GM19455 (cell line): ENCODE data around the gene CHD6.

Experiments used
- ATAC-seq: cut with Tn5 transposase; IDR thresholded peaks from one replicate; pipeline ENCODE4 v1.9.1; 2021; ENCODE audit not compliant: unreplicated experiment

Gene CHD6

DNA sequence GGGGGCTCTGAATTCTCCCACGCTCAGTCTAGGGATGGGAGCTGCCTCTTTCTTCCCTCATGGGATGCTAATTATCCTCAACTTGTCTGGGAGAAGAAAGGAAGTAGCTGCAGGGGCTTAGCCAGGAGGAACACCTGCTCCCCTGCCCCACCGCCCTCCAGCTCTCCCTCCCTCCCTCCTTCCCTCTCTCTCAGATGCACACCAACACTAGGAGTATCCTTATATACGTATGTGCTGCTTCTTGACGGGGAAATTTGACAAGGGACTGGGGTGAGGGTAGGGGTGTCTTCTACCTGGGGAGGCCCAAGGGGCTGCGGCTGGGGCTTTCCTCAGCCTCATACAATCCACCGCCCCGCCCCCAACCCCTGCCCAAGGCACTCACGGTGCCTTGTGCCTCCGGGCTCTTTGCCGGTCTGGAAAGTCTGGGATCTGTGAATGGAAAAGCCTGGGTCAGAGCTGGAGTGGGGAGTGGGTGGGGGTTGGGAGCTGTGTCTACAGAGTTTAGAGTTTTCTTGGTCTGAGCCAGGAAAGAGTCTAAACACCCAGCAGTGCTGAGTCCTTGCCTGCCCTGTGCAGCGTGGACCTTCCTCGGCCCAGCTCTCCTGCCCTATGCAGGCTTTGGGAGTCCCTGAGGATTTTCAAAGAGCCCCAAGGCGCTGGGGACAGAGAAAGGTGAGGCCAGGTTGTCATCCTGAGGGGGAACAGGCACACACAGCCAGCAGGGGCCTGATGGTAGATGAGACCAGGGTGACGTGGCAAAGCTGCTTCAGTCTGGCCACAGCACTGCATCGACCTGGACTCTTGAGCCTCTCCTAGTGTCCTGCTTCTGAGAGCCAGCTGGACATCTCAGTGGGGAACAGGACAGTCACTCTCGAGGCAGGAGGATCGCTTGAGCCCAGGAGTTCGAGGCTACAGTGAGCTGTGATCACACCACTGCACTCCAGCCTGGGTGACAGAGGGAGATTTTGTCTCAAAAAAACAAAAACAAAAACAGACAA is 222.2 kb downstream of the CHD6 start:
- no peak for ATAC-seq

DNA sequence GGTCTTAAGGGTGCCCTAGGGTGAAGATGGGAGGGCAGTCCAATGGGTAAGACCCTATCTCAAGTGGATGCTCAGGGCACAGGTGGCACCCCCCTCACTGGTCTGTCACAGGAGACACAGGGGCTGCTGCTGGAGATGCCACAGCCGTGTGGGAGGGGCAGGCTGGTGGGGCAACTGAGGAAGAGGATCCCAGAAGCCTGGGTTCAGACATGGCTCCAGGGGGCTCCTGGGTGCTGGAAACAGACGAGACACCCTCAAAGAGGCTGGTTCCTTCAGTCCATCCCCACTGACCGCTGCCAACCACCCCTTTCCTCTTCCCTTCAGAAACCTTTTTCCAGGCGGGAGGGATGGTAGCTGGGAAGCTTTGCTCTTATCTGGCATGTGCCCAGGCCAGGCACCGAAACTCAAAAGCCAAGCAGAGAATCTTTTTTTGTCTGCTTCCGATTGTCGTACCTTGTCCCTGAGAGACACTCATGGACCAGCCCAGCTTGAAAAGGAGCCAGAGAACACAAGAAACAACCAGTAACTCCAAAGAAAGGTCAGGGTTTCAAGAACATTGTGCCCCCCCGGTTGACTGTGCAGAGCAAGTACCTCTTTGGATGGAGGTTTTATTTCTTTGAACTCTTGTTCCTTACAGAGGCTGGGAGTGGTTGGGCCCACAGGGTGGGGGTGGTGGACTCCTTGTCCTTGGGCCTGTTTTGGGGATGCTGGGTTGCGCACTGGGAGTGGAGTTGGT is 223.1 kb downstream of the CHD6 start:
- ATAC-seq: no peak

GRCh38 chr20:41394081-41394480 is 224.1 kb downstream of the CHD6 start:
- ATAC-seq: no peak

DNA sequence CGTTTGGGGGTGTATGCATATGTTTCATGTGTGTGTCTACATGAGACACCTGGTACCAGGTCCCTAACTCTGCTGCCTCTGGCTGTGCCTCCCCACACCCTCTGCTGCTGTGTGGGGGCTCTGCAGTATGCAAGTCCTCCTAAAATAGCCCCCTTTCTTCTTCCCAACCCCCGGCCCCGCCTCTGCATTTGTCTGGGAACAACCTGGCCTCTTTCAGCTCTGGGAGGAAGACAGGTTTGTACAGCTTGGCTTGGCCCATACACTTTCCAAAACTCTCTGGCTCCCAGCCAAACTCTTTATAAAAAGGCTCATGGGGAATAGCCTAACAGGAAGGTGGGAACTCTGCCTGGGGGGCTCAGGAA is 224.5 kb downstream of the CHD6 start:
- ATAC-seq: no peak

DNA sequence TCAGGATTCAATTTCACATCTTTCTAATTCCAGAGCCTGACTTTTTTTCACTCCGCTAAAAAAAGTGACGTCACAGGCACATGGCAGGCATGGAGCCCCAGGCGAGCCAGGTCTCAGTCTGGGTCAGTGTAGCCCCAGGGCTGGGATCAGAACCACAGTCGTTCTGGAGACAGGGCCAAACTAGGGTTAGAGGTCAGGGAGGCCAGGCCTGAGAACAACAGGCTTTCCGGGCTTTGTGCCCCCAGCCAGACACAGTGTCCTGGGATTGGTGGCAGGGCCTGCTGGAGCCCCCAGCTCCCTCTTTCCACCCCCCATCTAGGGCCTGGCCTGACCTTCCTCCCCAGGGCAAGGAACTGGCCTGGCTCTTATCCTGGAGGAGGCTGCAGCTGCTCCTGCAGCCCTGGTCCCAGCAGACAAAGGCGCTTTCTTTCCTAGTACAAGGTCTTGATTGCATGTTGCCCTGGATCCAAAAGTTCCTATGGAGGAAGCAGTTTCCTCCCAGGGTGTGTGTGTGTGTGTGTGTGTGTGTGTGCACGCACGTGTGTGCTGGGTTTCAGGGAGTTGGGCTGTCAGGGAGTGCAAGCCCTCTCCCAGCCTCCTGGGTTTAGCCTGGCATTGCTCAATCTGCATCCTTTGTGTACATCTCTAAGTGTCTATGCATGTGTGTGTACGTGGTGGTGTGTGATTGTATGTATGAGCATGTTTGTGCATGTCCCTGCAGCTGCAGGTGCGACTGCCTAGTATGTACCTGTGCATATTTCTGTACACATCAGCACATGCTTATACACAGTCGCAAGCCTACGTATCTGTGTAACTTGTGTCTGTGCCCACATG is 225.1 kb downstream of the CHD6 start:
- ATAC-seq: no peak

GRCh38 chr20:41392295-41392694 is 225.9 kb downstream of the CHD6 start:
- no peak for ATAC-seq

DNA sequence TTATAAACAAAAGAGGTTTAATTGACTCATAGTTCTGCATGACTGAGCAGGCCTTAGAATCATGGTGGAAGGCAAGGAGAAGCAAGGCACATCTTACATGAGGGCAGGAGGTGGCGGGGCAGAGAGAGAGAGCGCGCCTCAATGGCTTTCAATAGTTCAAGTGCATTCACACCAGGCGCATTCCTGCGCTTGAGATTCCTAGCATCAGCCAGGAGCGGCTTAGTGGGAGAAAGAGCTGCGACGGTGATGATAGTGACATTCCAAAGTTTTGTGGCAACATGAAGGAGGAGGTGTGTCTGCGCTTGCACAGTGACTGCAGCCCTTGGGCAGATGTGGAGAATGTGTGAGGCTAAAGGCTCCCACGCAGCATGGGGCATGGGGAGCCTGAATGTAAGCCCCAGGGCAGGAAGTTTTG is 226.6 kb downstream of the CHD6 start:
- ATAC-seq: no peak

GRCh38 chr20:41390889-41391288 is 227.3 kb downstream of the CHD6 start:
- ATAC-seq: no peak

DNA sequence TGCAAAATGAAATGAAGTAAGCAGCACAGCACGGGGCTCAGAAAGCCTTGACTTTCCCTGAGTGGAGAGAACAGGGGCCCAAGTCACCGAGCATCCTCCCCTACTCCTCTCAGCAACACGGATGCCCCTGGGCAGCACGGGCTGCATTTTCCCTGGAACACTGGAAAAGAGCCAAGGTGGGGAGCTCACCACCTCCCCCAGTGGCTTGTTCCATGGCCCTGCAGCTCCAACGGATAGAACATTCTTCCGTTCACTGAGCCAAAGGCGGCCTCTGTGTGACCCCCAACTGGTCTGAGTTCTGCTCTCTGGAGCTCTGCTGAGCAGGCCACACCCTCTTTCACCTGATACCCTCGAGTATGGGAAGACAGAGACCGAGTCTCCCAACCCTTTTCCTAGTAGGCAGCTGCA is 230.7 kb downstream of the CHD6 start:
- ATAC-seq: no peak

DNA sequence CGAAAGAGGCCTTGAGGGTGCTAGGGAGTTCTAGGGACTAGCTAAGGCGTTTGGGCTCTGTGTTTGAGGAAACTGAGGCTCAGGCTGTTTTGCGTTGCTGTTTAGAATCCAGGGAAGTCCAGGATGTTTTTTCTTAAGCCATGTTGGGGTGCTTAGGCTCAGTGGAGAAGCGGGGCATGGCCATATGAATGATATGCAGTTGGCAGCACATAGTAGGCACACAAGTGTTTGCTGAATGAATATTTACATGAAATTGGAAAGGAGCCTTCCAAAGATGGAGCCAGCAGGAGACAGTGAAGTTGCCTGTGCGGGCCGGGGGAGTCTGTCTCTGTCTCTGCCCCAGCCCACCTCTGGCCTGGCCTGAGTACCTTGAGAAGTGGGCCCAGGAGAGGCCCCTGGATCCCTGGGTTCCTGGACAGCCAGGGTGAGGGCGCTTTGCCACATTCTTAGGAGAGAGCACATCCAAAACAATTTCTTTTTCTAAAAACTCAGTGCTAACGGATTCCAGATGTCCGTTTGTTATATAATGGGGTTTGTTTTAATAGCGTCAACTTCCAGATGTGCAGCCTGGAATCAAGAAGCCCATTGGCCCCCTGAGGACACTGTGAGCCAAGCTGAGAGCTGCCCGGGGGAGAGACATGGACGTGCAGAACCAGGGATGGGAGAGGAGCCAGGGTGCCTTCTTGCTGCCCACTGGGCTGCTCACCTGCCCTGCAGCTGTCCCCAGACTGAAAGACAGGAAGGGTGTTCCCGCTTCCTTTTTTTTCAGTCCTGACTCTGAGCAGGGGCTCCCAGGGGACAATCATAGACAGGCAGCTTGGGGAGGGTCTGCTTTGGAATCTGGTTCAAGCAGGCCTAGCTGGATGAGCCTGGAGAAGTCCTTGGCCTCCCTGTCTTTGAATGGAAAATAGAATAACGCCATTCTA is 231.4 kb downstream of the CHD6 start:
- ATAC-seq: no peak

DNA sequence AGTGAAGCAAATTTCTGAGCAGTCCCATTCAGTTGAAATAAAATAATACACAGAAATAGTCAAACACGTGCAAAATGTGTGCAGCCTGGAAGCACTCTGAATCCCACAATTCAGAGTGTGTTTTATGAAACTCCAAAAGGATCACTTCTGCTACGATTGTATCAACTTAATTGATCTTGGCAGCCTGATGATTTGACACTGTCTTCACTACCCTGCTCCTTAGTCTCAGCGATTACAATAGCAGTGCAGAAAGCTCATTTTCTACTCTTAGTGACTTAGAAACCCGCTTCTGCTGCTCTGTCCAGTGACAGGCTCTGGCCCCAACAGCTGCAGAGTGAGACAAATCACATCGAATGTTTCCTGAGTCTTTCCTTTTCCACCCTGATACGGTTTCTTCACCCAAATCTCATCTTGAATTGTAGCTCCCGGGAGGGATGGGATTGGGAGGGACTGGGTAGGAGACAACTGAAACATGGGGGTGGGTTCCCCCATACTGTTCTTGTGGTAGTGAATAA is 235.3 kb downstream of the CHD6 start:
- no peak for ATAC-seq

- no peak for ATAC-seq
Observed at GRCh38 chr20:41380551-41381193, 237.5 kb downstream of the CHD6 start.

DNA sequence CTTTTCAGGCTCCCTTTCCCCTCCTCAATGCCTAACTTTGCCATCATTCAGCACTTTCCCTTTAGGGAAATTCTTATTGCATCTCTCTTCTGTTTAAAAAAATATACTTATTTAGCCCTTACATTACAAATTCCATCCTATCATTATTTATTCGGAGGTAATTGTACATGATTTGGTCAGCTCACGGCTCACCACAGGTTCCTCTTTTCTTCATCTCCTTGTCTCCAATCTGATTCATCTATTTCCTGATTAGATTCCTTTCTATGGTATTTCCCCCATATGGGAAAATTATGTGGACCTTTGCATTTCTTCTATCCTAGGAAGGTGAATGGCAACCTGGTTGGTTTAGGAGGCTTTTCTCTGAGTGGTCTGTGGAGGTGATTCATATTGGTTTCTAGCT is 238.6 kb downstream of the CHD6 start:
- ATAC-seq: no peak

DNA sequence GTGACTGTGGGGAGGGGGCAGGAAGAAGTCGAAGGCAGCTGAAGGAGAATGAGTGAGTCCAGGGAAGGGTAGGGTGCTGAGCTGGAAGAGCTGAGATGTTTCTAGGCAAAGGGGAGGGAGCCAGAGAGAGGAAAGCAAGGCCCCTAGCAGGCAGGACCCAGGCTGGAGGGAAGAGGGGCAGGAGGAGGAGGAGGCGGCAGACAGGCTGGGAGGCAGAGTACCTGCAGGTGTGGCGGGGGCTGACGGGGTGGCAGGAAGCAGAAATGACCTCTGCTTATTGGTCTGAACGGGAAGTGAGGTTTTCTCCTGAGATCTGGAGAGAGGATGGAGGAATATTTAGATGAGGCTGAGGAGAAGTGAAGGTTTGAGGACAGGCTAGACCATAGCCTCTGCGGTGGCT is 240.9 kb downstream of the CHD6 start:
- ATAC-seq: no peak

- no peak for ATAC-seq
Observed at GRCh38 chr20:41376349-41376748, 241.8 kb downstream of the CHD6 start.

GRCh38 chr20:41375846-41376245 is 242.3 kb downstream of the CHD6 start:
- ATAC-seq: no peak

DNA sequence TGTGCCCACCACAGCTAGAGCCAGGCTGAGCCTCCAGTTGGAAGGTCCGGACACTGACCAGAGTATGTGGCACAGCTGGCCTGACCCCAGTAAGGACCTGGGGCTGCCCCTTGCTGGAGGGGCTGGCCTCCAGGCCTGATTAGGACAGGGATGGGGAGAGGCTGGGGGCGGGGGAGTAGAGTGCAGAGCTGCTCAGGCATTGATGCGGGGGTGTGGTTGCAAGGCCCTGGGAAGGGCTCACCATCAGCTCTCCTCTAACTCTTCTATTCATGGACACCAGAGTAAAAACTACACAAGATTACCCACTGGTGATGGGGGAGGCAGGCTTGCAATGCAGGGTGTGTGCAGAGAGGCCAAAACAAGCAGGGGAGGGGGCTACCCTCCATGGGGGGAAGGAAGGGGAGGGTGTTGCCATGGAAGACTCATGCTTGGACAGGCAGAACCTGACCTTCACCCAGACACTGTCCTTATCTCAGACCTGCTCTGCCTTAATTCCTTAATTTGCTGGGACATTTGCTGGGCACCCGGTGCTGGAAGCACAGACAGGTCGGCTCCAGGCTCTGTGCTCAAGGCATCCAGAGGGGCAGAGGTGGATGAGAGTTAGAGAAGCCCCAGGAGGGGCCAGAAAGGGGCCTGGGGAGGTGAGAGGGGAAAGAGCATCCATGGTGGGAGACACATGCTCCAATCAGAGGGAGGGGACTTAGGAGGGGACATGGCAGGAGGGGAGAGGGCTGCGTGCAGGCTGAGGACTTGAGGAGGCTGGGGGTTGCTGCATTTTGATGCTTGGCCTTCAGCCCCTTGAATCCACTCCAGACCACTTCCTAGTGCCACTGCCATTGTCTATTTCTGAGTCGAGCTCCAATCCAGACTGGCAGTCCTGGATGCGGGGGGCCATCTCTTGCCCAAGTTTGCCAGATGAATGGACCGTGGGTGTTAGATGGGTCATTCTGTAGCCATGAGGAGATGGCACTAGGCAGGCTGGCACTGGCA is 244.0 kb downstream of the CHD6 start:
- no peak for ATAC-seq

DNA sequence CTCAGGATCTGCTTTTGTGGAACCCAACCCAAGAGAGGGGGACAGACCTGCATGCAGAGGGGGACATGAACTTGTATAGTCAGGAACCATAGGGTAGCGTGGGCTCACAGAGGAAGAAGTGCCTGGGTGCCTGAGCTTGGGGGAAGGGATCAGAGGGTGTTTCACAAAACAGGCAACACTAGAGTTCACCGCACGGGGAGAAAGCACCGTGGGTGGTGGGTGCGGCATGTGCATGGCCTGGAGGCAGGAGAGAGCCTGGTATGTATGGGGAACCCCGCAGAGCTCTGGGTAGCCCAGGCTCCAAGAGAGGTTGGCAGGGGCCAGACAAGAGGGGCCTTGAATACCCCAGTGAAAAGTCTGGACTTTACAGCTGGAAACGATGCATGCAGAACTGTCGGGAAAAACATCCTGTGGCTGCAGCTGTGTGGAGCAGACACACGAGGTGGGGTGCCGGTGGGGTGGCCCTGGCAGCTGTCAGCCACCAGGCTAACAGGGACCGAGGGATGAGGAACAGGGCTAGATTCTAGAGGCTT is 244.9 kb downstream of the CHD6 start:
- no peak for ATAC-seq
